RWPE2 (cell line): ENCODE data around the gene PCNT.

ENCODE experiments used
- ATAC-seq: fragments of 200-7000 bp; cut with Tn5 transposase; 3 replicates; pipeline ENCODE4 v1.9.1; 2021; ENCODE audit warnings: low read depth
- DNase-seq: peaks from one replicate; pipeline ENCODE4 v3.0.0-alpha.2; 2020; ENCODE audit warnings: low spot score
- H3K27ac ChIP-seq: fragments of 450-650 bp; 2 replicates; pipeline ENCODE4 v1.5.1; 2017; ENCODE audit warnings: mild to moderate bottlenecking; ENCODE audit not compliant: poor library complexity, severe bottlenecking
- H3K27me3 ChIP-seq: fragments of 250-450 bp; sonication (Bioruptor Pico); 2 replicates; pipeline ENCODE4 v1.5.1; 2021; ENCODE audit warnings: mild to moderate bottlenecking, moderate library complexity; ENCODE audit not compliant: insufficient read depth, poor library complexity, severe bottlenecking
- H3K36me3 ChIP-seq: fragments of 250-450 bp; sonication (Bioruptor Pico); 2 replicates; pipeline ENCODE4 v1.5.1; 2020; ENCODE audit warnings: low read depth, mild to moderate bottlenecking, moderate library complexity
- H3K4me1 ChIP-seq: fragments of 250-450 bp; sonication (Bioruptor Pico); 2 replicates; pipeline ENCODE4 v1.5.1; 2021; ENCODE audit warnings: mild to moderate bottlenecking, moderate library complexity; ENCODE audit not compliant: insufficient read depth, poor library complexity, severe bottlenecking
- H3K4me3 ChIP-seq: fragments of 250-450 bp; sonication (Bioruptor Pico); 2 replicates; pipeline ENCODE4 v1.5.1; 2021; ENCODE audit warnings: mild to moderate bottlenecking, moderate library complexity; ENCODE audit not compliant: severe bottlenecking
- H3K9me3 ChIP-seq: fragments of 250-450 bp; sonication (Bioruptor Pico); 2 replicates; pipeline ENCODE4 v1.5.1; 2021; ENCODE audit warnings: mild to moderate bottlenecking, moderate library complexity; ENCODE audit not compliant: severe bottlenecking
- CTCF ChIP-seq: fragments of 450-650 bp; IDR thresholded peaks from one replicate; pipeline ENCODE4 v1.5.1; 2017; ENCODE audit warnings: mild to moderate bottlenecking, moderate library complexity; ENCODE audit not compliant: poor library complexity, severe bottlenecking

PCNT gene

GRCh38 chr21:46357684-46358425, 33.9 kb downstream of the PCNT start:
- DNase-seq (no peak), ATAC-seq (no peak)
- peaks cover 46% of the 10 kb centered on the region for H3K36me3 ChIP-seq
- H3K27me3 ChIP-seq: no peaks in the 10 kb centered on the region
- no peaks in the 10 kb centered on the region for H3K9me3 ChIP-seq
- no peaks in the 10 kb centered on the region for H3K4me1 ChIP-seq
- H3K27ac ChIP-seq: no peak overlapping the region
- TF ChIP-seq CTCF: no peak
- H3K4me3 ChIP-seq: no peak overlapping the region

GRCh38 chr21:46361176-46361575, 37.2 kb downstream of the PCNT start:
- no peak overlapping the region for H3K27ac ChIP-seq
- DNase-seq (no peak), ATAC-seq (no peak)
- no peak overlapping the region for H3K4me3 ChIP-seq
- no peaks in the 10 kb centered on the region for H3K27me3 ChIP-seq
- no peaks in the 10 kb centered on the region for H3K4me1 ChIP-seq
- no peaks in the 10 kb centered on the region for H3K9me3 ChIP-seq
- no peak for TF ChIP-seq CTCF
- H3K36me3 ChIP-seq: peaks cover 46% of the 10 kb centered on the region

GRCh38 chr21:46361935-46362334, 38.0 kb downstream of the PCNT start:
- no peak for ATAC-seq
- no peaks in the 10 kb centered on the region for H3K9me3 ChIP-seq
- no peak overlapping the region for H3K4me3 ChIP-seq
- no peak for TF ChIP-seq CTCF
- H3K4me1 ChIP-seq: no peaks in the 10 kb centered on the region
- no peak for DNase-seq
- no peak overlapping the region for H3K27ac ChIP-seq
- peaks cover 51% of the 10 kb centered on the region for H3K36me3 ChIP-seq
- no peaks in the 10 kb centered on the region for H3K27me3 ChIP-seq

- peaks cover 46% of the 10 kb centered on the region for H3K36me3 ChIP-seq
- H3K9me3 ChIP-seq: no peaks in the 10 kb centered on the region
- DNase-seq: no peak
- no peaks in the 10 kb centered on the region for H3K4me1 ChIP-seq
- no peak for ATAC-seq
- no peak overlapping the region for H3K4me3 ChIP-seq
- TF ChIP-seq CTCF: no peak
- H3K27ac ChIP-seq: no peak overlapping the region
- no peaks in the 10 kb centered on the region for H3K27me3 ChIP-seq
Observed at GRCh38 chr21:46362946-46363345, 39.0 kb downstream of the PCNT start.

GRCh38 chr21:46363698-46364097, 39.7 kb downstream of the PCNT start:
- no peak for ATAC-seq
- no peak for TF ChIP-seq CTCF
- Histone ChIP-seq H3K27ac (no peak overlapping the region), H3K9me3 (no peaks in the 10 kb centered on the region), H3K36me3 (peaks cover 45% of the 10 kb centered on the region), H3K27me3 (no peaks in the 10 kb centered on the region), H3K4me3 (no peak overlapping the region), H3K4me1 (no peaks in the 10 kb centered on the region)
- no peak for DNase-seq
